Loucy (cell line): ENCODE results near the gene C10orf105.
A peak's percentile ranks its signal among the peaks of the same experiment; 100 is the strongest.

ENCODE experiments used
- H2AFZ ChIP-seq: fragments of 200-600 bp; sonication (generic); 2 replicates; pipeline ENCODE4 v1.6.0; 2016; ENCODE audit warnings: antibody characterized with exemption, mild to moderate bottlenecking, low read length, moderate library complexity
- H3F3A ChIP-seq: fragments of 200-600 bp; 2 replicates; pipeline ENCODE4 v1.6.0; 2016; ENCODE audit warnings: antibody characterized with exemption, low read depth, mild to moderate bottlenecking
- H3K27me3 ChIP-seq: fragments of 200-600 bp; sonication (generic); 2 replicates; pipeline ENCODE4 v1.6.1; 2014; ENCODE audit warnings: low read length, mild to moderate bottlenecking; ENCODE audit not compliant: insufficient read depth, poor library complexity, severe bottlenecking
- H3K36me3 ChIP-seq: fragments of 200-600 bp; sonication (generic); 2 replicates; pipeline ENCODE4 v1.6.1; 2016; ENCODE audit warnings: low read length; ENCODE audit not compliant: insufficient read depth
- H3K4me1 ChIP-seq: fragments of 200-600 bp; sonication (generic); 2 replicates; pipeline ENCODE4 v1.5.1; 2014; ENCODE audit warnings: low read length, mild to moderate bottlenecking; ENCODE audit not compliant: insufficient read depth, poor library complexity, severe bottlenecking
- H3K4me2 ChIP-seq: fragments of 200-600 bp; sonication (generic); 2 replicates; pipeline ENCODE4 v1.6.0; 2014; ENCODE audit warnings: antibody characterized with exemption, low read length, low read depth, mild to moderate bottlenecking; ENCODE audit not compliant: poor library complexity, severe bottlenecking
- H3K4me3 ChIP-seq: fragments of 200-600 bp; sonication (generic); 2 replicates; pipeline ENCODE4 v1.5.1; 2014; ENCODE audit warnings: low read length, mild to moderate bottlenecking, mixed read lengths; ENCODE audit not compliant: poor library complexity, severe bottlenecking
- H3K79me2 ChIP-seq: fragments of 200-600 bp; sonication (generic); 2 replicates; pipeline ENCODE4 v1.6.1; 2014; ENCODE audit warnings: low read length; ENCODE audit not compliant: insufficient read depth
- H3K9ac ChIP-seq: fragments of 200-600 bp; sonication (generic); 2 replicates; pipeline ENCODE4 v1.6.0; 2014; ENCODE audit warnings: mild to moderate bottlenecking, low read depth, low read length, moderate library complexity; ENCODE audit not compliant: poor library complexity, severe bottlenecking
- H3K9me2 ChIP-seq: fragments of 200-600 bp; sonication (generic); replicated peaks from 2 replicates; pipeline ENCODE4 v1.6.1; 2016; ENCODE audit warnings: low read depth, low read length, mixed read lengths
- H3K9me3 ChIP-seq: fragments of 200-600 bp; sonication (generic); 2 replicates; pipeline ENCODE4 v1.6.1; 2014; ENCODE audit warnings: mild to moderate bottlenecking, antibody characterized with exemption, low read length, low read depth; ENCODE audit not compliant: insufficient read depth
- H4K20me1 ChIP-seq: fragments of 200-600 bp; sonication (generic); 2 replicates; pipeline ENCODE4 v1.6.0; 2014; ENCODE audit warnings: antibody characterized with exemption, low read length, mild to moderate bottlenecking; ENCODE audit not compliant: insufficient read depth, poor library complexity, severe bottlenecking
- EZH2phosphoT487 ChIP-seq: fragments of 200-600 bp; IDR thresholded peaks from 2 replicates; pipeline ENCODE4 v1.6.1; 2018; ENCODE audit warnings: antibody characterized with exemption, mild to moderate bottlenecking, moderate library complexity, borderline replicate concordance
- TF ChIP-seq, protein P1 (sequence below): fragments of 200-600 bp; sonication (generic); conservative IDR thresholded peaks from 2 replicates; pipeline ENCODE4 v1.5.1; 2014; ENCODE audit warnings: mild to moderate bottlenecking, antibody characterized with exemption, low read length

C10orf105 gene

DNA sequence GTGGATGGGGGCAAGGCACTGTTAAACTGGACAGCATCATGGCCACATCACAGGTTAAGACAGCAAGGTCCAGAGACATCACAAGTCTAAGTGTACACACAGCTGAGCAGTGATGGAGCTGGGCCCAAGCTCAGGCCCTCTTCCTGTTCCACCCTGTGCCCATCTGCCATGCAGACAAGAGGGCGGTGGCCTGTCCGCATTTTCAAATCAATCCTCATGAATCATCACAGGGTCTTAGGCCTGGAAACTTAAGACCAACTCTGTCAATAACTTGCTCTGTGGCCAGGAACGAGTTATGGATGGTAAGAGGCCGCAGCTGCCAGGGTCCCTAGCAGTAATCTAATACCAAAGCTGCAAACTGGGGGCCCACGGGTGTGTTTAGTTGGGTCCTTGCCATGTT is 3.2 kb downstream of the C10orf105 start:
- no peaks in the 10 kb centered on the region for H3K36me3 ChIP-seq
- peaks cover 25% of the 10 kb centered on the region for H3K4me1 ChIP-seq
- no peak for TF ChIP-seq EZH2phosphoT487
- TF ChIP-seq, protein P1, sequence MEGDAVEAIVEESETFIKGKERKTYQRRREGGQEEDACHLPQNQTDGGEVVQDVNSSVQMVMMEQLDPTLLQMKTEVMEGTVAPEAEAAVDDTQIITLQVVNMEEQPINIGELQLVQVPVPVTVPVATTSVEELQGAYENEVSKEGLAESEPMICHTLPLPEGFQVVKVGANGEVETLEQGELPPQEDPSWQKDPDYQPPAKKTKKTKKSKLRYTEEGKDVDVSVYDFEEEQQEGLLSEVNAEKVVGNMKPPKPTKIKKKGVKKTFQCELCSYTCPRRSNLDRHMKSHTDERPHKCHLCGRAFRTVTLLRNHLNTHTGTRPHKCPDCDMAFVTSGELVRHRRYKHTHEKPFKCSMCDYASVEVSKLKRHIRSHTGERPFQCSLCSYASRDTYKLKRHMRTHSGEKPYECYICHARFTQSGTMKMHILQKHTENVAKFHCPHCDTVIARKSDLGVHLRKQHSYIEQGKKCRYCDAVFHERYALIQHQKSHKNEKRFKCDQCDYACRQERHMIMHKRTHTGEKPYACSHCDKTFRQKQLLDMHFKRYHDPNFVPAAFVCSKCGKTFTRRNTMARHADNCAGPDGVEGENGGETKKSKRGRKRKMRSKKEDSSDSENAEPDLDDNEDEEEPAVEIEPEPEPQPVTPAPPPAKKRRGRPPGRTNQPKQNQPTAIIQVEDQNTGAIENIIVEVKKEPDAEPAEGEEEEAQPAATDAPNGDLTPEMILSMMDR: no peak
- no peaks in the 10 kb centered on the region for H3K27me3 ChIP-seq
- no peak overlapping the region for H3K4me3 ChIP-seq
- H3K9me3 ChIP-seq: no peaks in the 10 kb centered on the region
- no peak overlapping the region for H2AFZ ChIP-seq
- no peaks in the 10 kb centered on the region for H3K9me2 ChIP-seq
- no peak overlapping the region for H3K9ac ChIP-seq
- H3K79me2 ChIP-seq: no peaks in the 10 kb centered on the region
- H3K4me2 ChIP-seq: no peak overlapping the region
- H3F3A ChIP-seq: no peaks in the 10 kb centered on the region
- no peaks in the 10 kb centered on the region for H4K20me1 ChIP-seq

DNA sequence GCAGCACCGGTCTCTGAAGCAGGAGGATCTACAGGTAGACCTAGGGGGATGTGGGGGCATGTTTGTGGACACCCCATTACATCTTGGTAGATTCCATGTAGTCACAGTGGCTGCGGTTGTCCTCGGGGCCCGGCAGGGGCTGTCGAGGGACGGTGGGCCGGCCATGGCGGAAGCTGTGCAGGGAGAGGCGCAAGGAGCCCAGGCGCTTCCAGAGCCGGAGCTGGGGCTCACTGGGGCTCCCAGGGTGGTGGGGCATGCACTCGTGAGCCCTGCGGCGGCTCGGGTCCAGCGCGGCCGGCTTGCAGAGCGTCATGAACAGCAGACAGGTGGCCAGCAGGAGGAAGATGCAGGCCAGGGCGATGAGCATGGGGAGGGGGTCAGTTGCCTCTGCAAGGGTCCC is 3.7 kb downstream of the C10orf105 start:
- Histone ChIP-seq H3K4me3 (no peak overlapping the region), H4K20me1 (no peaks in the 10 kb centered on the region), H3K4me2 (no peak overlapping the region), H2AFZ (no peak overlapping the region), H3K4me1 (peaks cover 25% of the 10 kb centered on the region), H3K79me2 (no peaks in the 10 kb centered on the region), H3K9me3 (no peaks in the 10 kb centered on the region), H3F3A (no peaks in the 10 kb centered on the region), H3K9me2 (no peaks in the 10 kb centered on the region), H3K36me3 (no peaks in the 10 kb centered on the region), H3K9ac (no peak overlapping the region), H3K27me3 (no peaks in the 10 kb centered on the region)
- no peak for TF ChIP-seq EZH2phosphoT487
- TF ChIP-seq, protein P1: no peak

DNA sequence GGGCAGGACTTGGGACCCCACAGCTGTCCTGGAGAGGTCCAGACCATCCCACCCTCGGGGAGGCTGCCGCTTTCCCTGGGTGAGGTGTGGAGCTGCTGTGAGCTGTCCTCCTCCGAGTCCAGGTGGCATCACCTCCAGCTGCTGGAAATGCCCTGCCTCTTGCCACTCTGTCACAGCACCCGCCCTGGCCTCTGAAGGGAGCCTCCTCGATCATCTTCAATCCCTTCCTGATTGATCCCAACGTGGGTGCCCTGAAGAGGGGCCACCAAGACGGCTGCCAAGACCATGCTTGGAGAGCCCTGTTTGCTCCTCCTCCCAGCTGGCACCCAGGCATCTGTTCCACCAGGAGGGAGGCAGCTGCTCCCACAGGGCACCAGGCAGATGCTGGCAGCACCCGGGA is 4.6 kb downstream of the C10orf105 start:
- H3K36me3 ChIP-seq: no peaks in the 10 kb centered on the region
- H3K9me2 ChIP-seq: no peaks in the 10 kb centered on the region
- no peak for TF ChIP-seq EZH2phosphoT487
- H4K20me1 ChIP-seq: no peaks in the 10 kb centered on the region
- H3K9me3 ChIP-seq: no peaks in the 10 kb centered on the region
- H3F3A ChIP-seq: no peaks in the 10 kb centered on the region
- H3K9ac ChIP-seq: no peak overlapping the region
- H2AFZ ChIP-seq: no peak overlapping the region
- no peak overlapping the region for H3K4me2 ChIP-seq
- no peaks in the 10 kb centered on the region for H3K79me2 ChIP-seq
- H3K4me3 ChIP-seq: no peak overlapping the region
- no peaks in the 10 kb centered on the region for H3K27me3 ChIP-seq
- H3K4me1 ChIP-seq: peaks cover 25% of the 10 kb centered on the region

DNA sequence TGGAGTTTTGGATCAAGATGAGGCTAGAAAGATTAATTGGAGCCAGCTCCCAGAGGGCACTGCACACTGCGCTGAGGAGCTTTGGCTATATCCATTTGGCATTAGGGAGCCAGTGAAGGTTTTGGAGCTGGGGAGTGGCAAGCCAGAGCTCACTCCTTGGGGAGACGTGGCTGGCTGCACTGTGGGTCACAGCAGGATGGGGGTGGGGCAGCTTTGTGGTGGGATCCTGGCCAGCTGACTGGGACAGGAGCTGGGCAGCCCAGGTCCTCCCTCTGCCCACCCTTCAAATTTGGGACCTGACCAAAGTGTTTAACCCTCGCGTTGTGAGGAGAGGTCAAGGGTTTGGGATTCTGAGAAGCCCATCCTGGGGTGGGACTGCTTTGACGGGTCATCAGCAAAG is 5.0 kb downstream of the C10orf105 start:
- no peaks in the 10 kb centered on the region for H3K9me3 ChIP-seq
- H3K9me2 ChIP-seq: no peaks in the 10 kb centered on the region
- peaks cover 25% of the 10 kb centered on the region for H3K4me1 ChIP-seq
- peak overlapping the region; percentile 65 for H3K9ac ChIP-seq
- H3F3A ChIP-seq: no peaks in the 10 kb centered on the region
- H4K20me1 ChIP-seq: no peaks in the 10 kb centered on the region
- no peak overlapping the region for H2AFZ ChIP-seq
- no peaks in the 10 kb centered on the region for H3K79me2 ChIP-seq
- H3K4me2 ChIP-seq: no peak overlapping the region
- TF ChIP-seq, protein P1: no peak
- no peak for TF ChIP-seq EZH2phosphoT487
- no peaks in the 10 kb centered on the region for H3K36me3 ChIP-seq
- H3K27me3 ChIP-seq: no peaks in the 10 kb centered on the region
- no peak overlapping the region for H3K4me3 ChIP-seq
